ENCODE measurements around the gene PPP2R2D. TPM values are rescaled to one million over a fixed set of nuclear protein-coding genes. Genes with fewer than 3 reads are reported as not detected.

PPP2R2D gene
- total RNA-seq, 1 experiment from 2014 or later: 35.1 TPM

DNA sequence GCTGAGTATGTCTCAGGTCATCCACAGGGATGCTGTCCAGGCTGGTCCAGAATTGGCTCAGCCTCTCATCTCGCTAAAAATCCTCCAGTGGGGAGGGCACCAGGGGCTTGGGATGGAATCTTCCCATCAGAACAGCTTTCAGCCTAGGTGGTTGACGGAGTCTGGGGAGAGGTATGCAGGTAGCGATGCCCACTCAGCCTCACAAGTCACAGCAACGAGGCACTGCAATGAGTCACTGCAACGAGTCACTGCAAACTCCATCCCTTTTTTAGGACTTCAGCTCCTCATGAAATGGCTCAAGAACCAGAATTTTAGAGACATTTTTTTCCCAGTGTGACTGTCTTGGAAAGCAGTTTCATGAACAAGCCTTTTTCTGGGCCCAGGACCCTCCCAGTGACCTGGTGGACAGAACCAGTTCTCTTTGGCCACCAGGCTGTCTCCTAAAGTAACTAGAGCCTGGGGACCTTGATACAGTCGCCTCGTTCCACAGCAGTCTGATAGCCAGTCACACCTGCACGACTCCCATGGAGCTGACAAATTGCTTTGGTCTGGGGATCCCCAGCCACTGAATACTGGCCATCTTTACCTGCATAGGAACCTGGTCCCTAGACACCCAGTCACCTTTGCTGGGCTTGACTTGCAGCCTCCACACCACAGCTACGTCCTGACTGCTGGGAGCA is 41.3 kb upstream of the PPP2R2D start:
- Histone ChIP-seq H3K36me3 (no peaks in the 10 kb centered on the region), H3K27ac (no peak overlapping the region), H3K27me3 (no peaks in the 10 kb centered on the region), H3K4me1 (no peaks in the 10 kb centered on the region), H3K9me3 (replicated peaks) (no peaks in the 10 kb centered on the region), H3K4me3 (no peak overlapping the region)
- no peak for DNase-seq

GRCh38 chr10:131860311-131860710 is 40.5 kb upstream of the PPP2R2D start:
- Histone ChIP-seq H3K4me3 (no peak overlapping the region), H3K36me3 (no peaks in the 10 kb centered on the region)
- DNase-seq: no peak

GRCh38 chr10:131860806-131861440 is 39.9 kb upstream of the PPP2R2D start:
- DNase-seq: no peak
- Histone ChIP-seq H3K36me3 (no peaks in the 10 kb centered on the region), H3K4me3 (no peak overlapping the region)

More at GRCh38 chr10:131860311-131860710, 40.5 kb upstream of the PPP2R2D start:
- Histone ChIP-seq H3K27me3 (no peaks in the 10 kb centered on the region), H3K9me3 (replicated peaks) (no peaks in the 10 kb centered on the region), H3K4me1 (no peaks in the 10 kb centered on the region), H3K27ac (no peak overlapping the region)

GRCh38 chr10:131862548-131862947 is 38.3 kb upstream of the PPP2R2D start:
- H3K27me3 ChIP-seq: no peaks in the 10 kb centered on the region
- no peaks in the 10 kb centered on the region for H3K36me3 ChIP-seq
- no peaks in the 10 kb centered on the region for H3K4me1 ChIP-seq
- H3K4me3 ChIP-seq: no peak overlapping the region
- no peaks in the 10 kb centered on the region for H3K9me3 ChIP-seq (replicated peaks)
- DNase-seq: no peak
- no peak overlapping the region for H3K27ac ChIP-seq

More at GRCh38 chr10:131860806-131861440, 39.9 kb upstream of the PPP2R2D start:
- Histone ChIP-seq H3K27me3 (no peaks in the 10 kb centered on the region), H3K27ac (no peak overlapping the region), H3K4me1 (no peaks in the 10 kb centered on the region), H3K9me3 (replicated peaks) (no peaks in the 10 kb centered on the region)

DNA sequence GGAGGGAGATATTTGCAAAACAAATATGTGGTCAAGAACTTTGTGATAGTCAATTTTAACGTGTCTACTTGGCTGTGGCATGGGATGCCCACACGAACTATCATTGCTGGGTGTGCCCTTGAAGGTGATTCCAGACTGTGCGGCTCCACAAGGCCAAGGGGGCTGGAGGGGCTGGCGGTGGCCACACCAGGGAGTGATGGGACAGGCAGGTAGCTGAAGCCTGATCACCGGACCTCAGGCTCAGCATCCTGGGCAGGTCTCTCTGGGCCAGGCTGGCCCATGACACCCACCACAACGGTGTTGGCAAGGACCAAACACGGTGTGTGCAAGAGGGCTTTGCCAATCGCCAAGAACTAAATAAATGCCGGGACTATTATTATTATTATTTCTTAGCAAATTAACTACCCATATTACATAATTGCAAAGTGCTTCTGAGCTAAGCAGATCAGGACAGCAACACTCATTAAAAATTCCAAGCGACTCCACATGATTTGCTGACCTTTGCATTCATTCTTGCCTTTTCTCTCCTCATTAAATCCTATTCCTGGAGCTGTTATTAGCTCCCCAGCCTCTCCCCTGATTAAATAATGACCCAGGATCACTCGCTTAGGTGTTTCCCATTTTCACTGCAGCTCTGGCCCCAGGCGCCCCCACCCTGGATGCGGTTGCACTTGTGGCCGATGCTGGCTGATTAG is 35.4 kb upstream of the PPP2R2D start:
- Histone ChIP-seq H3K4me1 (no peaks in the 10 kb centered on the region), H3K36me3 (no peaks in the 10 kb centered on the region), H3K27ac (no peak overlapping the region), H3K27me3 (no peaks in the 10 kb centered on the region), H3K9me3 (replicated peaks) (no peaks in the 10 kb centered on the region), H3K4me3 (no peak overlapping the region)
- no peak for DNase-seq

- H3K27me3 ChIP-seq: no peaks in the 10 kb centered on the region
- no peaks in the 10 kb centered on the region for H3K4me1 ChIP-seq
- no peak overlapping the region for H3K4me3 ChIP-seq
- H3K36me3 ChIP-seq: no peaks in the 10 kb centered on the region
- no peak overlapping the region for H3K27ac ChIP-seq
- H3K9me3 ChIP-seq (replicated peaks): no peaks in the 10 kb centered on the region
- DNase-seq: no peak
Measured at GRCh38 chr10:131866673-131867072, 34.1 kb upstream of the PPP2R2D start.

- Histone ChIP-seq H3K9me3 (replicated peaks) (no peaks in the 10 kb centered on the region), H3K4me1 (no peaks in the 10 kb centered on the region), H3K27me3 (no peaks in the 10 kb centered on the region), H3K36me3 (no peaks in the 10 kb centered on the region), H3K4me3 (no peak overlapping the region), H3K27ac (no peak overlapping the region)
- no peak for DNase-seq
Measured at GRCh38 chr10:131868436-131868835, 32.4 kb upstream of the PPP2R2D start.

- no peaks in the 10 kb centered on the region for H3K36me3 ChIP-seq
- no peak overlapping the region for H3K4me3 ChIP-seq
- H3K27ac ChIP-seq: no peak overlapping the region
- no peak for DNase-seq
- no peaks in the 10 kb centered on the region for H3K27me3 ChIP-seq
- H3K9me3 ChIP-seq (replicated peaks): no peaks in the 10 kb centered on the region
- H3K4me1 ChIP-seq: no peaks in the 10 kb centered on the region
Measured at GRCh38 chr10:131869344-131869743, 31.5 kb upstream of the PPP2R2D start.

DNA sequence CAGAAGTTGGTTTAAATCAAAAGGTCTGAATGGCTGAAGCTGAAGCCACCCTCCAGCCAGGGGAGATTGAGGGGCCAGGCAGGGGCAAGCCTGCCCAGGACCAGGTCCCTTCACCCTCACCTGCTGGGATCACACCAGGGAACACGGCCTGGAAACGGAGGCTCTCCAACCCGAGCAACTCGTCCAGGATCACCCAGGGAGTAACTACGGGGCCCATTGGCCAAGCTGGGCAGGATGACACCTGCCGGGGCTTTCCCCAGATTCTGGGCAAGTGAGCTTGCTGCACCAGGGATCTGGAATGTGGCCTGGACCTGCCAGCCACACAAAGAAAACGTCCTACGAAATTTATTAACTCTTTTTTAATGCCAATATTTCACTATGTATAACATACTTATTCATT is 30.4 kb upstream of the PPP2R2D start:
- no peak for DNase-seq
- no peaks in the 10 kb centered on the region for H3K36me3 ChIP-seq
- no peaks in the 10 kb centered on the region for H3K9me3 ChIP-seq (replicated peaks)
- no peaks in the 10 kb centered on the region for H3K4me1 ChIP-seq
- H3K4me3 ChIP-seq: no peak overlapping the region
- no peaks in the 10 kb centered on the region for H3K27me3 ChIP-seq
- H3K27ac ChIP-seq: no peak overlapping the region

- DNase-seq: no peak
Measured at GRCh38 chr10:131870831-131871672, 29.8 kb upstream of the PPP2R2D start.

DNA sequence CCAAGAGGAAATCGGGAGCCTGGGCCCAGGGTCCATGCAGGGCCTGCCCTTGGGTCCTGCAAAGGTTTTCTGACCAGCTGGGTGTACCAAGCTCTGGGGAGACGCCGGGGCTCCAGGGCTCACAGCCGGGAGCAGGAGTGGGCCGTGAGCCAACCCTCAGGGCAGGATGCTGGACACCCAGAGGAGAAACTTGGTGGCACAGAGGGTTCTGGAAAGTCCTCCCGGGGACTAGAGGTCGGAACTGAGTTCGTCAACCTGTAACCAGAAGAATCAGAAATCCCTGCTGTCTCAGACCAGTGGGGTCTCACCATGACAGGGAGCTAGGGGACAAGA is 29.2 kb upstream of the PPP2R2D start:
- Histone ChIP-seq H3K4me1 (no peaks in the 10 kb centered on the region), H3K9me3 (replicated peaks) (no peaks in the 10 kb centered on the region), H3K27me3 (no peaks in the 10 kb centered on the region), H3K27ac (no peak overlapping the region), H3K36me3 (no peaks in the 10 kb centered on the region), H3K4me3 (no peak overlapping the region)
- DNase-seq: no peak

More at GRCh38 chr10:131870831-131871672, 29.8 kb upstream of the PPP2R2D start:
- no peaks in the 10 kb centered on the region for H3K9me3 ChIP-seq (replicated peaks)
- H3K27me3 ChIP-seq: no peaks in the 10 kb centered on the region
- H3K4me3 ChIP-seq: no peak overlapping the region
- H3K36me3 ChIP-seq: no peaks in the 10 kb centered on the region
- H3K4me1 ChIP-seq: no peaks in the 10 kb centered on the region
- no peak overlapping the region for H3K27ac ChIP-seq

- no peak for DNase-seq
- H3K4me3 ChIP-seq: no peak overlapping the region
- no peaks in the 10 kb centered on the region for H3K27me3 ChIP-seq
- no peak overlapping the region for H3K27ac ChIP-seq
- no peaks in the 10 kb centered on the region for H3K9me3 ChIP-seq (replicated peaks)
- no peaks in the 10 kb centered on the region for H3K36me3 ChIP-seq
- no peaks in the 10 kb centered on the region for H3K4me1 ChIP-seq
Measured at GRCh38 chr10:131872011-131872826, 28.6 kb upstream of the PPP2R2D start.

DNA sequence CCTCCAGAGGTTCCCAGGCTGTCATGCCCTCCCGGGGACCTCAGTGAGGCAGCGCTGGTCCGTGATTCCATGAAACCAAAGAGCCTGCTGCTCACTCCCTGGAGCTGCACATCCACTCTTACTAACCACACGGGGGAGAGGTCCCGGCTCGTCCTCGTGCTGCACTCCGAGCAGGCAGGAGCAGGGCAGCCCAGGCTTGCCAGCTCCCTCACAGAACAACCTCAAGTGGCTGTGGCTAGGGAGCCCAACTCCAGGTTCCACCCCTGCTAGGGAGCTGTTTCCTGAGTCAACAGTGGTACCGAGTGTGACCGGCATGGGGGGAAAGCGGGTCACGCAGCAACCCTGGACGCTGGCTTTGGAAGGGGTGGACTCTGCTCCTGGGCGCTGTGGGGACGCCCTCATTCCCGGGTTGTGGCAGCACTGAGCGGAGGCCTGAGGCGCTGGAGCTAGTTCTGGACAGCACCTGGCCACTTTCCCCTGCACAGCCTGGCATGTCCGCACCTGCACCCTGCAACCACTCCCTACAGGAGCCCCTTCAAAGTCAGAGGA is 27.9 kb upstream of the PPP2R2D start:
- Histone ChIP-seq H3K4me3 (no peak overlapping the region), H3K36me3 (no peaks in the 10 kb centered on the region), H3K27ac (no peak overlapping the region), H3K27me3 (no peaks in the 10 kb centered on the region), H3K4me1 (no peaks in the 10 kb centered on the region), H3K9me3 (replicated peaks) (no peaks in the 10 kb centered on the region)
- DNase-seq: no peak

- DNase-seq: peak; percentile 65 to 75
- no peak overlapping the region for H3K4me3 ChIP-seq
- no peak overlapping the region for H3K27ac ChIP-seq
- no peaks in the 10 kb centered on the region for H3K9me3 ChIP-seq (replicated peaks)
- H3K36me3 ChIP-seq: no peaks in the 10 kb centered on the region
- no peaks in the 10 kb centered on the region for H3K27me3 ChIP-seq
- no peaks in the 10 kb centered on the region for H3K4me1 ChIP-seq
Measured at GRCh38 chr10:131874991-131875451, 25.8 kb upstream of the PPP2R2D start.

All from SJCRH30 (cell line).